Subcutaneous adipose tissue (tissue), 4 donors: ENCODE results near the gene ERC2. TPM values are rescaled to one million over a fixed set of nuclear protein-coding genes. Genes with fewer than 3 reads are reported as not detected.

Experiments used
- total RNA-seq, 4 donors: library from RNA; depleted of rRNA; stranded (reverse); fragments of >200 nt; gene quantifications; one replicate each; pipeline ENCODE4 v1.1.0, GENCODE V29; 2016
- TF ChIP-seq, protein P1 (sequence below): fragments of 450-650 bp; IDR thresholded peaks from one replicate; pipeline ENCODE4 v1.5.1; 2016; ENCODE audit warnings: low read depth, mild to moderate bottlenecking, control low read depth, antibody characterized with exemption, moderate library complexity

Gene ERC2
- total RNA-seq, 4 donors from 2014 or later: 1.1 TPM; not detected in 3

DNA sequence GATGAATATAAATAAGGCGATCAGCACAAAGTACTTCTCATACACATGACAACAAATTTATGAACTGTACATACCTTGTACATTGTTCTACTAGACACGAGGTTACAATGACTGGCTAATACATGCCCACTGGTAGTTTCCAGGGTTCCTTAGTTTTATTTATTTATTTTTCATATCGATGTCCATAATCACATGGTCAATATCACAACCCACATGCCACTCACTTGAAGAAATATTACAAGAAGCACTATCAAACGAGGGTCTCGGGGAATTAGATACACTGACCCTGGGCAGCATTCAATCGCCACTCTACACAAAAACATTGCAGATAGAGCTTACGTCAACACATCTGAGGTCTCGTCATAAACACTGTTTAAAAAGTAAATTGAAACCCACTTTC is 959.9 kb downstream of the ERC2 start:
- TF ChIP-seq, protein P1, sequence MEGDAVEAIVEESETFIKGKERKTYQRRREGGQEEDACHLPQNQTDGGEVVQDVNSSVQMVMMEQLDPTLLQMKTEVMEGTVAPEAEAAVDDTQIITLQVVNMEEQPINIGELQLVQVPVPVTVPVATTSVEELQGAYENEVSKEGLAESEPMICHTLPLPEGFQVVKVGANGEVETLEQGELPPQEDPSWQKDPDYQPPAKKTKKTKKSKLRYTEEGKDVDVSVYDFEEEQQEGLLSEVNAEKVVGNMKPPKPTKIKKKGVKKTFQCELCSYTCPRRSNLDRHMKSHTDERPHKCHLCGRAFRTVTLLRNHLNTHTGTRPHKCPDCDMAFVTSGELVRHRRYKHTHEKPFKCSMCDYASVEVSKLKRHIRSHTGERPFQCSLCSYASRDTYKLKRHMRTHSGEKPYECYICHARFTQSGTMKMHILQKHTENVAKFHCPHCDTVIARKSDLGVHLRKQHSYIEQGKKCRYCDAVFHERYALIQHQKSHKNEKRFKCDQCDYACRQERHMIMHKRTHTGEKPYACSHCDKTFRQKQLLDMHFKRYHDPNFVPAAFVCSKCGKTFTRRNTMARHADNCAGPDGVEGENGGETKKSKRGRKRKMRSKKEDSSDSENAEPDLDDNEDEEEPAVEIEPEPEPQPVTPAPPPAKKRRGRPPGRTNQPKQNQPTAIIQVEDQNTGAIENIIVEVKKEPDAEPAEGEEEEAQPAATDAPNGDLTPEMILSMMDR: no peak

- TF ChIP-seq, protein P1: no peak
Observed at GRCh38 chr3:55507808-55508207, 960.5 kb downstream of the ERC2 start.

DNA sequence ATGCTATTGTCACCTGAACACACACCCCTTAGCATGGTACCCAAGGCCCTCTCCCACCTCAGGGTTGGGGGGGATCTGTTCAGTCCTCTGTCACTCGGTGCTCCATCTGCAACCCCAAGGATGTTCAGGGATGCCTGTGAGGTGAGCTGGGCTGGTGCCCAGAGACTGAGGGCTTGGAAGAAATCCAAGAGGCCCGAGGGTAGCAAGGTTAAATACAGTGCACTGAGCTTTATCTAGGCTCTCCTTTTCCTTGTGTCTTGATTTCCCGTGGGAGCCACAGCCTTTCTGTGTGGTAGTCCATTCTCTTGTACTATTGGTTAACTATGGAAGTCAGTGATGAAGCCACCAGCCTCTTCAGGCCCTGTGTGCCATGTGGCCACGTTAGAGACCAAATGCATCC is 962.5 kb downstream of the ERC2 start:
- TF ChIP-seq, protein P1: no peak

DNA sequence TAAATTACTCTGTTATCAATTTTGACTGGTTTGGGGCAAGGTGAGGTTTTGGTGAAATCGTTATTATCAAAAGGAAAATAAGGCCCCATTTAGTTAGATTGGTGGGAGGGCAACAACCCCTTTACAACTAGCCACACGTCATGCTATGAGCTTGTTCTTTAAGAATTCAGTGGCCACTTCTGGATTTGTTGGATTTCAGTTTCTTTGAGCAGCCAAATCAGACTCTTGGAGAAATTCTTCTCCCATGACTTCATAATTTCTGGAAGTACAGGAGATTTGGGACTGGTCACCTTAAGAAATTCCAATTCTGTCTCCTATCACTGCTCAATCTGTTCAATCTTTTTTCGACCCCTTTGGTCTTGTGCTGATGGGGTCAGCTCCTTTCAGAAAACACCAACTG is 966.4 kb downstream of the ERC2 start:
- TF ChIP-seq, protein P1: no peak

DNA sequence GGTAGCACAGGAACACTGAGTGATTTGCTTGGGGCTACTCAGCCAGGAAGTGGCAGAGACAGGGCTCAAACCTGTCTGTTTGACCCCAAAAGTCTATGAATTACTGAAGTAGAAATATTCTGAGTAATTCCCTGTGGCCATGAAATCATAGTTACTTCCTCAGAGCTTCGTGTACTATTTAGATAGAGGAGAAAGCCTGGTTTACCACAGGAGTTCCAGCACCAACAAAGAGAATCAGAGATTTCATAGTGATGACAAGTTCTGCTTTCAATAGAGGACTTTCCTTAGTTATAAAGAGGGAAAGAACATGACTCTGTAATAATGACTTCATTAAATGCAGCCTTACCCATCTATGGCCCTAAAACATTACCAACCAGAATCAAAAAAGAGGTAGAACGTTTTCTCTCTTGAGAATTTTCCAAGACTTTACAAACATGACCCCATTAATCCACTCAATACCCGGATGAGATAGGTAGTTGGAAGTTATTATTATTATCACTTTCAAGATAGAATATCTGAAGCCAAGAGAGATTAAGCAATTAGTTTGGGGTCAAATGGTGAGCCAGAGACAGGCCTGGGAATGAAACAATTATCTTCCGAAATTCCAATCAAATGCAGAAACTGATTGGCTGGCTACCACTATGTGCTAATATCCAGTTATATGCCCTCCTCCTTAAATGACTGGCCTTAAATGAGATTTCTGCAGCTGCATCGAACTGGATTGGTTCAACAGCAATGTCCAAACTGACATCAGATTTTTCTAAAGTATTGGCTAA is 967.5 kb downstream of the ERC2 start:
- TF ChIP-seq, protein P1: no peak

DNA sequence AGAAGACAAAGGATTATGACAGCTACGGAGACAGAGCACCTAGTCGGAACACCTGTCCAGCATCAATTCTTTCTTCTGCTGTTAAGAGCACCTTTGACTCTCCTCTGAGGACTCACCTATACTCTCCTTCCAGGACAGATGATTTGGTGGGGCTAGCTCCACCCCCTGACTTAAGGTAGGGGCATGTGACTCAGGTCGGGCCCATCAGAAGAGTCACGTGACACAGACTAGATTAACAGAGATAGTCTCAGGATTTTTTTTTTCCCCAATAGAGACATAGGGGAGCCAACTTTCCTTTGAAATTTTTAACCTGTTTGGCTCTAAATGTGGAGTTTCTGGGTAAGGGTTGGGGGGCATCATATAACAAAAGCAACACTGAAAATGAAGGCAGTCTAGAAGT is 969.7 kb downstream of the ERC2 start:
- TF ChIP-seq, protein P1: no peak

DNA sequence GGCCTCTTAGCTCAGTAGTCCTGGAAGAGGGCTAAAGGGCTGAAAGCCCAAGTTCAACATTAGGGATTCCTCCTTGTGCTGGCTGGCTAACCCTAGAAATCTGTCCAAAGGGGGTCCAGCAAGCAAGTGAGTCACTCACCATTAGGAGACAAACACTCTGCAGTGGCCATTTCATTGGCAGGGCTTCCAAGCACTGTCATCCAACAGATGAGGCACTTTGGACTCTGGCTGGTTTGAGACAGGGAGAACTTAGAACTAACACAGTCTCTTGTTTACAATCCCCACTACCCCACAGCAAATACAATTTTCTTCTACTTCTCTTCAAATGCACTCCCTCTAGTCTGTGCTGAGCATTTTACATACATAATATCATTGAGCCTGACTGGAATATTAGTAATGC is 971.0 kb downstream of the ERC2 start:
- TF ChIP-seq, protein P1: no peak
